Left cardiac atrium (tissue), 4 donors: ENCODE measurements around the gene UNC5CL. TPM values are rescaled to one million over a fixed set of nuclear protein-coding genes. Genes with fewer than 3 reads are reported as not detected.

ENCODE experiments used
- ATAC-seq, 2 donors: fragments of 200-7000 bp; cut with Tn5 transposase; one replicate each; pipeline ENCODE4 v1.9.1; 2020; ENCODE audit warnings: mild to moderate bottlenecking in 2 of 2, moderate library complexity in 2 of 2
- DNase-seq: peaks from one replicate; pipeline ENCODE4 v3.0.0-alpha.2; 2020
- intact Hi-C, 2 donors: fragments of 100-400 bp; cut with DNase I; formaldehyde crosslinking; loops; one replicate each; pipeline versions ENCODE4 v1.14.1 to v1.15.1; 2022 to 2023
- total RNA-seq, 2 donors: library from RNA; stranded (reverse); fragmentation: NEBNext Ultra II Directional; extraction: Animal tissue kit (Norgen Biotek cat#: 25700); gene quantifications; one replicate each; pipeline ENCODE4 v1.2.1, GENCODE V29; 2021
- donor health status: DM: no; HTN: yes; CAD: no.
- donor health status: DM: no; HTN: yes; CAD: no; lungs with severe emphysema.
- donor health status: DM: yes; HTN: yes; CAD: no.
- donor health status: Dilated cardiomyopathy.

Gene UNC5CL
- total RNA-seq, 2 donors from 2014 or later = 0.27 to 0.86 TPM

DNA sequence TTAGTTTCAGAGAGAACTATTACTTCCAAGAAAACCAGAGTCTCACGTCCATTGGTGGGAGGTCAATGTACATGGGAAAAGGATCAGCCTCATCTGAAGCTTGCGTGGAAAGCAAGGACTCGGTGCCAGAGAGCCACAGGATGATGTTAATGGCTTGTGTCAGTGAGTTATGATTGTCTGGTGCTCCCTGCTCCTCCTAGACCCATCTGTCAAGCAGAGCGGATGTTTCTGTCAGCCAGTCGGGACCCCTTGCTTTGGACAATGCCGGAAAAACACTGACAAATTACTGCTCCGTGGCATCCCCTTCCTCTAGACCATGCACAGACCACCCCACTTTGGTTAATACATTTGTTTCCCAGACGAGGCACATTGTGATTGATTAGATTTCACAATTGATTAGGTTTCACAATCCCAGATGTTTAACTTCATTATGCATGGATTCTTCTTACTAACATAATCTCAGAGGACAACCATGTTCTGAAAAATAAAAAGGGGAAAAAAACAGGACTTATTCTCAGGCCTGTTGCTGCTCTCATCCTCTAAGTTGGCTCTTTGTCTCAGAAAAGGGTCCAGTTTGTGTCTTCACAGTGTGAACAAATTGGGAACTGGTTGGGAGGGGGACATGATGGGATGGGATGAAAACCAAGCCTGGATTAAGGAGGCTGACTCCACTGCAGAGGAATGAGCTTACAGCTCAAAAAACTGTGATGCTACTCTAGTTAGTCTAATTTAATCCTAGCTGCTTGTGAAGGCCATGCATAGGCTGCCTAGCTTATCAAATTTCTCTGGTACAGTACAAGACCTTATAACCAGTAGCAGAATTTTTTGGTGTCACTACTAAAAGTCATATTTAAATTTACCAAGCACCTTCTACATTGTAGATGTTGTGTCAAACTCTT lies 51.9 kb downstream of the UNC5CL start:
- no peak for ATAC-seq
- no peak for DNase-seq
- intact Hi-C loops = no loop called here

- ATAC-seq (no peak), DNase-seq (no peak)
- intact Hi-C loops = no loop called here
Observed at GRCh38 chr6:40986364-40986763, 52.7 kb downstream of the UNC5CL start.

DNA sequence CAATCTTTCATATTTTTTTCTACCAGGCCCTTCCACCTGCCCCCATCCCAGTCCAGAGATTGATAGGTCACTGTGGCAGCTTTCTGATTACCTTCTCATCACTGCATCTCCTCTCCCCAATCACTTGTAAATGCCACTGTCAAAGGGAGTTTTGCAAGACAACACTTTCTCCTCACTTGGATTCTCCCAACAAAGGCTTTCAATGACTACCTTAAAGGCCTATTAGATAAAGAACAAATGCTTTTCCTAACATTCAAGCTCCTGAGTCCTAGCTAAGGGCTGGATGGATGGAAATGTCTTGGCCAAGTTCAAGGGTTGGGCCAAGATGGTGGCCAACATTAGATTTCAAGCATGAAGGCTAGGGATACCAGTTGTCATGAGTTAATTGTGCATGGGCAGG lies 55.3 kb downstream of the UNC5CL start:
- no peak for DNase-seq
- intact Hi-C loops = no loop called here
- ATAC-seq = no peak

- DNase-seq (no peak), ATAC-seq (no peak)
- intact Hi-C loops = no loop called here
Observed at GRCh38 chr6:40982917-40983316, 56.1 kb downstream of the UNC5CL start.

DNA sequence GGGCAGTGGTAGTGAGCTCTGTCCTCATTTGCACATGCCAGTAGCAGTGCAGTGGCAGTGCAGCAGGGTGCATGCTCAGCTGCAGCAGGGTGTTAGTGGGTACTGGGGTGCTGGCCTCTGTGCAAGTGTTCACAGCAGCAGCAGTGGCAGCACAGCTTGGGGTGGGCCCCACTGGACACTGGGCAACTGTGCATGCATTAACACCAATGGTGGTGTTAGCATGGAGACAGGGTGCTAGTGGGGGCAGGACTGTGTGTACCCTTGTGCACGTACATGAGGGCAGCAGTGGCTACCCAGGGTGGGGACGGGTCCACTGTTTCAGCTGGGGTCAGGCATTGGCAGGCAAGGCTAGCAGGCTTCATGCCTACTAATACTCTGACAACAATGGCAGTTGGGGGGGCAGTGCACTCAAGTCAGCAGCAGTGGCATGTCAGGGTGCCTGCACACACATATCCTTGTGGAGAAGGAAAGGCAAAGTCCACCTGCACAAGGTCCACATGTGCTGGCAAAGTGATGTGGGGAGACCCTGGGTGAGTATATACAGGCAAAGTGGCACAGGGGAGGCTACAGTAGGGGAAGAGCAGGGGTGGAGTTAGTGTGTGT lies 60.2 kb downstream of the UNC5CL start:
- DNase-seq (no peak), ATAC-seq (no peak)
- intact Hi-C loops = no loop called here

- ATAC-seq (no peak), DNase-seq (no peak)
- intact Hi-C loops = no loop called here
Observed at GRCh38 chr6:40977695-40978094, 61.3 kb downstream of the UNC5CL start.

DNA sequence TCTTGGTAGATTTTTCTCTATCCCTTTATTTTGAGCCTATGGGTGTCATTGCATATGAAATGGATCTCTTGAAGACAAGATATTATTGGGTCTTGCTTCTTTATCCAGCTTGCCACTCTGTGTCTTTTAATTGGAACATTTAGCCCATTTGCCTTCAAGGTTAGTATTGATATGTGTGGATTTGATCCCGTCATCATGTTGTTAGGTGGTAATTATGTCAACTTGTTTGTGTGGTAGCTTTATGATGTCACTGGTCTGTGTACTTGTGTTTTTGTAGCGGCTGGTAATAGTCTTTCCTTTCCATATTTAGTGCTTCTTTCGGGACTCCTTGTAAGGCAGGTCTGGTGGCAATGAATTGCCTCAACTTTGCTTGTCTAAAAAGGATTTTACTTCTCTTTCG lies 61.9 kb downstream of the UNC5CL start:
- DNase-seq (no peak), ATAC-seq (no peak)

More for the DNA sequence above, 61.9 kb downstream of the UNC5CL start:
- intact Hi-C loops = no loop called here

Other genes with a start within 250 kb of the UNC5CL start
- gene TSPO2, start 3.2 kb upstream of the UNC5CL start, total RNA-seq = not detected
- gene APOBEC2, start 14.0 kb upstream of the UNC5CL start, total RNA-seq = 100 to 1,000 TPM in 1 of 2 donors, 10 to 100 TPM in 1; 42.1 to 103 TPM
- gene OARD1, start 33.1 kb upstream of the UNC5CL start, total RNA-seq = 10 to 100 TPM; 13.9 to 16.3 TPM
- gene NFYA, start 33.8 kb upstream of the UNC5CL start, total RNA-seq = 10 to 100 TPM; 11.5 to 11.8 TPM
- gene TREML1, start 115.1 kb upstream of the UNC5CL start, total RNA-seq = not detected
- 1 to 10 TPM; 1.1 to 3.1 TPM for gene TREM2, start 123.9 kb upstream of the UNC5CL start, total RNA-seq
- gene TREML2, start 161.9 kb upstream of the UNC5CL start, total RNA-seq = under 1 TPM; 0.13 to 0.15 TPM
- gene TREML4, start 189.1 kb upstream of the UNC5CL start, total RNA-seq = not detected
- 1 to 10 TPM; 1.7 to 3.0 TPM for gene TREM1, start 247.5 kb upstream of the UNC5CL start, total RNA-seq